Measurements from ENCODE around the gene CEBPG.

DNA sequence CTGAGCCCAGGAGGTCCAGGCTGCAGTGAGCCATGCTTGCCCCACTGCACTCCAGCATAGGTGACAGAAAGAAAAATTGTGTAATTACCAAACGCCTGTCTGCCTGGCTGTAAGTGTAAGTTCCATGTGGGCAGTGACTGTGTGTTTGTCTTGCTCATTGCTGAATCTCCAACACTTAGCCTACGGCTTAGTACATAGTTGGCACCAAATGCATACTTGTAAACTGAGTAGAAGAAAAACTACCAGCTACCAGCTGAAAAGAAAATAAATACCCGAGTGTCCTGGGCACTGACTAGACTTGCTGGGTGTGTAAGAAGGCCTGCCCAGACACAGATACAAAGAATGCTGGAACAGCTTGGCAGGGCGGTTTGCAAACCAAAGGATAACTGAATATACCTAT, 2.7 kb upstream of the CEBPG start:
- TF ChIP-seq EZH2 (optimal IDR thresholded peaks at IDR 0.05; ENCODE audit: low read depth, low read length), result no peak
- TF ChIP-seq, protein P1, sequence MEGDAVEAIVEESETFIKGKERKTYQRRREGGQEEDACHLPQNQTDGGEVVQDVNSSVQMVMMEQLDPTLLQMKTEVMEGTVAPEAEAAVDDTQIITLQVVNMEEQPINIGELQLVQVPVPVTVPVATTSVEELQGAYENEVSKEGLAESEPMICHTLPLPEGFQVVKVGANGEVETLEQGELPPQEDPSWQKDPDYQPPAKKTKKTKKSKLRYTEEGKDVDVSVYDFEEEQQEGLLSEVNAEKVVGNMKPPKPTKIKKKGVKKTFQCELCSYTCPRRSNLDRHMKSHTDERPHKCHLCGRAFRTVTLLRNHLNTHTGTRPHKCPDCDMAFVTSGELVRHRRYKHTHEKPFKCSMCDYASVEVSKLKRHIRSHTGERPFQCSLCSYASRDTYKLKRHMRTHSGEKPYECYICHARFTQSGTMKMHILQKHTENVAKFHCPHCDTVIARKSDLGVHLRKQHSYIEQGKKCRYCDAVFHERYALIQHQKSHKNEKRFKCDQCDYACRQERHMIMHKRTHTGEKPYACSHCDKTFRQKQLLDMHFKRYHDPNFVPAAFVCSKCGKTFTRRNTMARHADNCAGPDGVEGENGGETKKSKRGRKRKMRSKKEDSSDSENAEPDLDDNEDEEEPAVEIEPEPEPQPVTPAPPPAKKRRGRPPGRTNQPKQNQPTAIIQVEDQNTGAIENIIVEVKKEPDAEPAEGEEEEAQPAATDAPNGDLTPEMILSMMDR (IDR thresholded peaks at IDR 0.05; ENCODE audit: low read length), result no peak

Data from MM.1S (cell line).